NT2/D1 (cell line): ENCODE measurements around the gene CELF2.

Source experiments
- DNase-seq: peaks from one replicate; pipeline ENCODE4 v3.0.0-alpha.2; 2011; ENCODE audit warnings: low read depth, low spot score
- H3K27me3 ChIP-seq: 2 replicates; pipeline ENCODE4 v1.6.0; 2011; ENCODE audit warnings: mild to moderate bottlenecking; ENCODE audit not compliant: insufficient read length, insufficient read depth
- H3K36me3 ChIP-seq: 2 replicates; pipeline ENCODE4 v1.6.1; 2011; ENCODE audit warnings: mild to moderate bottlenecking, low read length, mixed read lengths; ENCODE audit not compliant: insufficient read depth, insufficient read length
- H3K4me1 ChIP-seq: 2 replicates; pipeline ENCODE4 v1.5.1; 2011; ENCODE audit not compliant: insufficient read depth, insufficient read length
- H3K4me3 ChIP-seq: 2 replicates; pipeline ENCODE4 v1.5.1; 2011; ENCODE audit warnings: low read depth; ENCODE audit not compliant: insufficient read length
- H3K9ac ChIP-seq: 2 replicates; pipeline ENCODE4 v1.6.0; 2011; ENCODE audit warnings: low read depth; ENCODE audit not compliant: insufficient read length
- H3K9me3 ChIP-seq: 2 replicates; pipeline ENCODE4 v1.5.1; 2011; ENCODE audit warnings: mild to moderate bottlenecking, low read length; ENCODE audit not compliant: insufficient read depth
- SUZ12 ChIP-seq: IDR thresholded peaks from 2 replicates; pipeline ENCODE4 v1.6.1; 2011; ENCODE audit not compliant: insufficient read length, insufficient read depth; ENCODE audit errors: extremely low read depth
- YY1 ChIP-seq: IDR thresholded peaks from 2 replicates; pipeline ENCODE4 v1.6.1; 2011; ENCODE audit not compliant: insufficient read length, insufficient read depth
- ZNF274 ChIP-seq: IDR thresholded peaks from 2 replicates; pipeline ENCODE4 v1.6.1; 2011; ENCODE audit warnings: mild to moderate bottlenecking, low read depth, low read length

The CELF2 gene

DNA sequence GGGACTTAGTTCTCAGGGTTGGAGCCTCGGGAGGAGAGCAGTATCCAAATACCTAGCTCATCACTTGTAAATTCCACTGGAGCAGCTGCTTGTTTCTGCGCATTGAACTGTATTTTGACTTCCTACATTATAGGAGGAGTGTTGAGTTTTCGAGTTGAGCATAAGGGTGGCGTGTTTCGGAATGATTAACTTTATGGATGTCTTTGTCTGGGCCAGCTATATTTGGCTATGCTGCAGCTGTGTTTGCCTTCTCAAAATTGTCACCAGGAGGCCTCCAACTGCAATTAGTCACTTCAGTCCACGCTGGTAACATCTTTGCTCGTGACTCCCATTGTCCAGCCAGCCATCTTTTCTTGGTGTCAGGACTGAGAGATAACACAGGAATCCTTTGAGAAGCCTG lies 9.1 kb downstream of the CELF2 start:
- DNase-seq: no peak
- no peak for TF ChIP-seq YY1
- no peak for TF ChIP-seq ZNF274
- no peak for TF ChIP-seq SUZ12

DNA sequence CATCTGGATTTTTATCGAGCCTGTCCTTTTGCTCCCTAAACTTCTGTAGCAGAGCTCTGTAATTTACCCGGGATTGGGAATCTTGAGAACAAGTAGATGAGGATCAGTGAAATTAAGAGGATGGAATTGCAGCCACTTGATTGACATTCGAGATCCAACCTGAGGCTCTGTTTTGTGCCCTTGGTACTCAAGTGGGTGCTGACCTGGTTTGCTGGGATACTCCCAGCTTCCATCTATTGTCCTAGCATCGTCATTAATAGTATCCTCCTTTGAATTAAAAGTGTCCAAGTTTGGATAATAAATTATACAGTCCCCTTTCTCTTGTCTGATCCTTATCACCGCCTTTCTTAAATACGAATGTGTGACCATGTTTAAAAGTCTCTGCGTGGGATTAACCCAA lies 17.1 kb downstream of the CELF2 start:
- H3K4me1 ChIP-seq: no peaks in the 10 kb centered on the region
- no peak for TF ChIP-seq SUZ12
- TF ChIP-seq ZNF274: no peak
- TF ChIP-seq YY1: no peak
- H3K36me3 ChIP-seq: no peaks in the 10 kb centered on the region
- H3K4me3 ChIP-seq: no peak overlapping the region
- H3K27me3 ChIP-seq: no peaks in the 10 kb centered on the region
- H3K9ac ChIP-seq: no peak overlapping the region
- DNase-seq: no peak
- H3K9me3 ChIP-seq: no peaks in the 10 kb centered on the region

More for the DNA sequence above, 9.1 kb downstream of the CELF2 start:
- H3K4me3 ChIP-seq: no peak overlapping the region
- H3K27me3 ChIP-seq: no peaks in the 10 kb centered on the region
- H3K4me1 ChIP-seq: no peaks in the 10 kb centered on the region
- H3K9me3 ChIP-seq: 0 out of 2 replicates have a peak, but pooled peaks cover 3% of the 10 kb centered on the region
- H3K36me3 ChIP-seq: no peaks in the 10 kb centered on the region
- H3K9ac ChIP-seq: no peak overlapping the region

DNA sequence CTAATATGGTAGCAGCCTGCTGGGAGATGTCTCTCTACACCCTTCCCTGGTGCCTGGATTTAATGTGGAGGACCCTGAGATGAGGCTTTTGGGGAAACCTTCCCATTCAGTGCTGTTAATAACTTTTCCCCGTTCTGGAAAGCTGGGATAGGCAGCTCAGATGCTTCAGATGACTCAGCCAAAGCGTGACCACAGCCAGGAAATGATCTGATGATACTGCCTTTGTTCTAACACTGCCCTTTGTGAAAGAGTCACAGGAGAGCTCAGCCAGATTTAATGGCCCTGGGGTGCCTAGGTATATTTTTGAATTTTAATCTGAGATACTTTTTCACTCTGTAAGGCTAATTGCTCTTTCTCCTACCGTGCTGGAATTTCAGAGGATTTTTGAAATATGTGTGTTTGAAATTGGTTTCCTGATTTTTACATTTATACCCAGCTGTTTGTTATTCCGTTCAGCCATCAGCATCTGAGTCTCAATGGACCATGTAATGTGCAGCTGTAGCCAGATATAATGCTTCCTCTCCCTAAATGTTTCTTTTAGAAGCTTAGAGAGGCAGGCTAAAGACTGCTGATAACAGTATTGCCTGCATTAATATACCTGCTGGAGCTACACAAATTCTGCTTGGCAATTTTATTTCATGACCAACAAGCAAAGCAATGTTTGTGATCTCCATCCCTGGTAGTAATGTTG lies 17.8 kb downstream of the CELF2 start:
- TF ChIP-seq SUZ12: no peak
- no peak for TF ChIP-seq ZNF274
- DNase-seq: peak; percentile 38
- H3K4me1 ChIP-seq: no peaks in the 10 kb centered on the region
- no peak overlapping the region for H3K4me3 ChIP-seq
- H3K9me3 ChIP-seq: no peaks in the 10 kb centered on the region
- H3K9ac ChIP-seq: no peak overlapping the region
- no peaks in the 10 kb centered on the region for H3K27me3 ChIP-seq
- H3K36me3 ChIP-seq: no peaks in the 10 kb centered on the region

DNA sequence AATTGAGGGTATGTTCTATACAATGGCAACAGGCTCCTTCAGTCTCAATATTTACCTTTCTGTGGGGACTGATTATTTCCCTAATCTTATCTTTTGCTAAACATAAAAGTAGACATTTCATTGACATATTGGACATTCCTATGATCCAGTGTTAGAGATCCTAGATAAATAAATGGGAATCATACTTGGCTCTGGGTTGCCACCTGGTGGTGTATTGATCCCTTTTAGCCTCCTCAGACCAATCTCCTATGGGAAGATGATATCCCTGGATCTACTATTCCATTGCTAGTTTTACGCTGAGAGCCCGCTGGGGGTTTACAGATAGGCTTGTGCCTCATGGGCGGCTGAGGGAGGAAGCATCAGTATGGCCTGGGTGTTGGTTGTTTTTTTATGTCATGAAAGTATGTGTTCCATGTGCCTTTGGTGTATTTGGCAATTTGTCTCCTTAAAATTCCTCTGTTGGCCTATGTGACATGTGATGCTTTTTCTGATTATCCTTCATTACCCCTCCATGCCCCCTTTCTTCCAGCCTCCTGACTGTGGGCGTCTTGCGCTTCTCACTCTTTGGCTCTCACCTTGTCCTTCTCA lies 18.8 kb downstream of the CELF2 start:
- DNase-seq: peak; percentile 15

DNA sequence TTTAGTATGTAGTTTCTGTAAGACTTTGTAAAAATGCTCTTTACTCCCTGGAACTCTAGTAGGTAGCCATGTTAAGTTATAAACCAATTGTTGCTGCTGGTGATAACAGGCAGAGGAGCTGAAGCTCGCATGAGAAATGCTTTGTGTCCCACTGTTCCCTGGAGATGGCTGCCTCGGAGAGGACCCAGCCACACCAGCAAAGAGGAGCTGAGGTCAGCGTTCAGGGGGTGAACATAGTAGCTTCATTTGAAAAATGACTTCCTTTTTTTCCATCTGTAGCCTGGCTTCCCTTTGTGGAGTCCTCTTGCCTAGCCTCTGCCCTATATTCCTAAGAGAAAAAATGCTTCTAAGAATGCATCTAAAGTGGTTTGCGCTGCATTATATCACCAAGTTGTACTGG lies 20.3 kb downstream of the CELF2 start:
- no peaks in the 10 kb centered on the region for H3K36me3 ChIP-seq
- no peak overlapping the region for H3K4me3 ChIP-seq
- H3K27me3 ChIP-seq: no peaks in the 10 kb centered on the region
- no peaks in the 10 kb centered on the region for H3K4me1 ChIP-seq
- H3K9me3 ChIP-seq: no peaks in the 10 kb centered on the region
- DNase-seq: no peak
- TF ChIP-seq YY1 (no peak), SUZ12 (no peak), ZNF274 (no peak)
- no peak overlapping the region for H3K9ac ChIP-seq

More for the DNA sequence above, 18.8 kb downstream of the CELF2 start:
- no peaks in the 10 kb centered on the region for H3K27me3 ChIP-seq
- no peaks in the 10 kb centered on the region for H3K36me3 ChIP-seq
- no peak overlapping the region for H3K4me3 ChIP-seq
- no peaks in the 10 kb centered on the region for H3K9me3 ChIP-seq
- TF ChIP-seq SUZ12 (no peak), ZNF274 (no peak), YY1 (no peak)
- H3K4me1 ChIP-seq: no peaks in the 10 kb centered on the region
- no peak overlapping the region for H3K9ac ChIP-seq

DNA sequence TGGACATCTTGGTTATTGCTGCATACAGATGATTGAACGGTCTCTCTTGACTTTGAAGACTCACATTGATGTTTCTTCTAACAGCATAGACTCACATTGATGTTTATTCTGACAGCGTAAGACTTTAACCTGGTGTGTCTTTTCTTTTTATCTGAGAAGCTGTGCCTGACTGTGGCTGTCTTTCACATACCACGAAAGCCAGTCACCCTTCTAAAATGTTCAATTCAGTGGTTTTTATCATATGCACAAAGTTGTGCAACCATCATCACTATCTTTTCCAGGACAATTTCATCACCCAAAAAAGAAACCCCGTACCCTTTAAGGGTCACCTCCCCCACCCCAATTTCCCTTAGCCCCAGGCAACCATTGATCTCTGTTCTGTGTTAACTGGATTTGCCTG lies 24.7 kb downstream of the CELF2 start:
- Histone ChIP-seq H3K9ac (no peak overlapping the region), H3K27me3 (no peaks in the 10 kb centered on the region), H3K9me3 (no peaks in the 10 kb centered on the region), H3K4me3 (no peak overlapping the region), H3K4me1 (no peaks in the 10 kb centered on the region), H3K36me3 (peaks cover 3% of the 10 kb centered on the region)
- TF ChIP-seq ZNF274: no peak
- no peak for TF ChIP-seq SUZ12
- DNase-seq: no peak

DNA sequence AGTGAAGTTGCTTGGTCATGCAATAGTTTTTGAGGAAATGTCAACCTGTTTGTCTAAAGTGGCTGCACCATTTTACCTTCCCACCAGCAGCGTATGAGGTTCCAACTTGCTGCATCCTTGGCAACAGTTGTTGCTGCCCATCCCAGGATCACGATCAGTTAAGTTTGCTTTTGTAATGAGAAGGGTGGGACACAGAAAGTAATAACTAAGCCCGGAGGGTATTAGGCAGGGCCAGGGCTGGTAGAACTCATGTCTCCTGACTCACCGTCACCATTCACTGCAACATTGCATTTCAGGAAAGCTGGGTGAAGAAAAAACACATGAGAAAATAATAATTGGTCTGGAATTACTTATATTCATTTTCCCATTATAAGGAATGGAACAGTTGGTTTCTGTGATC lies 25.4 kb downstream of the CELF2 start:
- no peaks in the 10 kb centered on the region for H3K9me3 ChIP-seq
- TF ChIP-seq SUZ12 (no peak), ZNF274 (no peak), YY1 (no peak)
- no peak overlapping the region for H3K9ac ChIP-seq
- no peak for DNase-seq
- H3K4me1 ChIP-seq: no peaks in the 10 kb centered on the region
- H3K36me3 ChIP-seq: peaks cover 3% of the 10 kb centered on the region
- H3K4me3 ChIP-seq: no peak overlapping the region
- H3K27me3 ChIP-seq: no peaks in the 10 kb centered on the region
